Activated CD8-positive, alpha-beta T cell treated with anti-CD3 and anti-CD28 coated beads, Interleukin-2, amount 10 ng/mL, durations not matched to agents 7 days and 5 days (primary cell): Measurements from ENCODE around the gene ADAMTS17. TPM values are rescaled to one million over a fixed set of nuclear protein-coding genes. Genes with fewer than 3 reads are reported as not detected.
A peak's percentile ranks its signal among the peaks of the same experiment; 100 is the strongest.

ENCODE experiments used
- ATAC-seq: fragments of 150-1000 bp; cut with Tn5 transposase; one replicate; pipeline ENCODE4 v1.10.0; 2021; ENCODE audit warnings: moderate library complexity
- CTCF ChIA-PET: fragments of 350-600 bp; sonication (Branson Sonifier 250); formaldehyde crosslinking; loops from one replicate; lab custom pipeline; 2021; ENCODE audit warnings: antibody characterized with exemption; lab: Charles Lee
- POLR2A ChIA-PET: fragments of 350-600 bp; sonication (Branson Sonifier 250); formaldehyde crosslinking; loops from one replicate; lab custom pipeline; 2021; ENCODE audit warnings: antibody characterized with exemption; lab: Charles Lee
- DNase-seq: peaks from one replicate; pipeline ENCODE4 v3.0.0-alpha.2; 2020
- H3K27ac Mint-ChIP-seq: one replicate; pipeline ENCODE4 v1.8.0; 2021; ENCODE audit warnings: mild to moderate bottlenecking, mixed read lengths
- H3K27me3 Mint-ChIP-seq: one replicate; pipeline ENCODE4 v1.8.0; 2021; ENCODE audit warnings: low read depth, mixed read lengths
- H3K36me3 Mint-ChIP-seq: one replicate; pipeline ENCODE4 v1.8.0; 2021; ENCODE audit warnings: low read depth, mixed read lengths
- H3K4me1 Mint-ChIP-seq: one replicate; pipeline ENCODE4 v1.8.0; 2021; ENCODE audit warnings: low read depth, mixed read lengths
- H3K4me3 Mint-ChIP-seq: one replicate; pipeline ENCODE4 v1.8.0; 2021; ENCODE audit warnings: mild to moderate bottlenecking, mixed read lengths
- H3K9me3 Mint-ChIP-seq: one replicate; pipeline ENCODE4 v1.8.0; 2022; ENCODE audit warnings: mixed read lengths; ENCODE audit not compliant: insufficient read depth
- total RNA-seq, 2 experiments: library from RNA; stranded (reverse); gene quantifications; one replicate each; pipeline ENCODE4 v1.2.3, GENCODE V29; 2021

The ADAMTS17 gene
- total RNA-seq, 2 experiments from 2014 or later: 5.1 to 6.0 TPM

DNA sequence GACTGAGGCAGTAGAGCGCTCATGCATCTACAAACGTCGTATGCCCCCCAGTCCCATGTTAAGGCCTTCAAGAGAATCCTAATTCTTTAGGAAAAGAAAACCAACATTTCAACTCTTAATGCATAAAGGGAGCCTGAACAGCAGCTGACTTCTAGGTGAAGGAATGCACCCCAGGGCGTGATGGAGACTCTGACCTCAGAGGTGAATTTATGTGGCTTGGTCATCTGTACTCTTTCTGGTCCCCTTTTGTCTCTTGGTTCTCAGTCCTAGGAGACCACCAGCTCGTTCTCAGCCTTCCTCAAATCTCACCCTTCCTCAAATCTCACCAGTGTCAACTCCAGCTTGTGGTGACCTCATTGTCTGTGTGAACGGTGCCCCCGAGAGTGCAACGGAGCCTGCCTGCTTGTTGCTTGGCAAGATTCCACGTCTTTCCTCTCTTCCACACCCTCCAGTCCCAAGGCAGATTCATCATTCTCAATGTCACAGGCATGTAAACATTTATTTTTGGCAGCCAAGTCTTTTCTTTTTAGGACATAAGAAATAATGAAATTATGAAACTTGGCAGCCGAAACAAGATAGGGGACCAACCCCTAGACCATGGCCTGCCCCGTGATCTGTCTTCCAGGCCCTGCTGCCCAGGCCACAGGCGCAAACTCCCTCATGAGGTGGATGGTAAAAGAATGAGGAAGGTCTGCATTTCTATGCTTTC, 166.2 kb downstream of the ADAMTS17 start:
- Mint-ChIP-seq H3K27me3 (peaks cover 23% of the 10 kb centered on the region), H3K36me3 (peaks cover 4% of the 10 kb centered on the region), H3K27ac (no peak overlapping the region), H3K4me1 (peaks cover 13% of the 10 kb centered on the region), H3K4me3 (no peak overlapping the region), H3K9me3 (peaks cover 5% of the 10 kb centered on the region)
- CTCF ChIA-PET: no interaction called here
- POLR2A ChIA-PET: no interaction called here
- DNase-seq (no peak), ATAC-seq (no peak)

DNA sequence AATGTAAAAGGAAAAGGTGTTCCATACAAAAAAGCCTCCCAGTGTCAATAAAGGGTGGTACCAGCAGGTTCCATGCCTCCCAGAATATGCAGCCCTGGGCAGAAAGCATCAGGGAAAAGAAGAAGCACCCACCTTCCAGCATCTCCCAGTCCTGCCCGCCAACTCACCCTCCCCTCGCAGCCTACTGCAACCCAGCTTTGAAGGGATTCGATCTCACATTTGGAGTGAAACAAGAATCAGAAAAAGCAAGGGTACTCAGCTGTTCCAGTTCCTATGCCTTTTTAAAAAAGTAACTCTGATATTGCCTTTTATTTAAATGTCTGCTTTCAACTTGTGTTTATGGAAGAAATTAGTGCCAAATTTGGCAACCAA, 166.9 kb downstream of the ADAMTS17 start:
- H3K27me3 Mint-ChIP-seq: peaks cover 19% of the 10 kb centered on the region
- CTCF ChIA-PET: no interaction called here
- H3K4me3 Mint-ChIP-seq: no peak overlapping the region
- POLR2A ChIA-PET: no interaction called here
- DNase-seq (no peak), ATAC-seq (no peak)
- H3K9me3 Mint-ChIP-seq: peaks cover 5% of the 10 kb centered on the region
- H3K4me1 Mint-ChIP-seq: peaks cover 19% of the 10 kb centered on the region
- no peak overlapping the region for H3K27ac Mint-ChIP-seq
- peaks cover 5% of the 10 kb centered on the region for H3K36me3 Mint-ChIP-seq

DNA sequence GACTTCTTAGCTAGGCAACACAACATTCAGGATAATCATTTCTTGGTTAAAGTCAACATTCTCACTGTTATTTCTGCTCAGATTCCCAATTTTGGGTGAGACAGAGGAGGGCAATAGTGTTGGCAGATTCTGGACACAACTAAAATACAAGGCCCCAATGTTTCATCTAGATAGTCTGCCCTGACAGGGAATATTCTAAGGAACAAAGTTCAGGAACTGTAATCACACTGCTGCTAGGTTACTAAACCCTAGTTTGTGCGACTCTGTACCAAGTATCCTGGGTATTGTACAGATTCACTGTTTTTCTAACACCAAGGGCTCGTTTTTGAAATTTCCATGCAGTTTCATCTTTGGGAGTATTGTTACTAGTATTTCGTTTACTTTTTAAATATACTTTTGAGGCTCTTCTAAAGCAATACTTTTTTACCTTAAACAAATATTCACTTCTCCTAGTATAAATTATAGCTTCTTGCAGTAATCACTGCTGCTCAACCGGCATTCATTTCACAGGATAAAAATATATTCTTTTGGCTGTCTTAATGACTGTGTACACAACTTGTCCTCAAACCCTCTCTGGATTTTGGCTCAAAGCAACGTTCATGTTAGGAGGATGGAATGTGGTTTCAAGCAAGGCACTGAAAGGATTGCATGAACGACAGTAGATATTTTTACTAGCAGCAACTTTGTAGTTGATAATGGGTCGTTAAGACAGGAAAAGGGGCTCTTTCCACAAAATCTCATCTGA, 167.4 kb downstream of the ADAMTS17 start:
- no peak overlapping the region for H3K4me3 Mint-ChIP-seq
- ATAC-seq (no peak), DNase-seq (no peak)
- H3K4me1 Mint-ChIP-seq: peaks cover 25% of the 10 kb centered on the region
- H3K36me3 Mint-ChIP-seq: peaks cover 5% of the 10 kb centered on the region
- peaks cover 17% of the 10 kb centered on the region for H3K27me3 Mint-ChIP-seq
- ChIA-PET CTCF (no interaction called here), POLR2A (no interaction called here)
- peaks cover 5% of the 10 kb centered on the region for H3K9me3 Mint-ChIP-seq
- H3K27ac Mint-ChIP-seq: no peak overlapping the region

DNA sequence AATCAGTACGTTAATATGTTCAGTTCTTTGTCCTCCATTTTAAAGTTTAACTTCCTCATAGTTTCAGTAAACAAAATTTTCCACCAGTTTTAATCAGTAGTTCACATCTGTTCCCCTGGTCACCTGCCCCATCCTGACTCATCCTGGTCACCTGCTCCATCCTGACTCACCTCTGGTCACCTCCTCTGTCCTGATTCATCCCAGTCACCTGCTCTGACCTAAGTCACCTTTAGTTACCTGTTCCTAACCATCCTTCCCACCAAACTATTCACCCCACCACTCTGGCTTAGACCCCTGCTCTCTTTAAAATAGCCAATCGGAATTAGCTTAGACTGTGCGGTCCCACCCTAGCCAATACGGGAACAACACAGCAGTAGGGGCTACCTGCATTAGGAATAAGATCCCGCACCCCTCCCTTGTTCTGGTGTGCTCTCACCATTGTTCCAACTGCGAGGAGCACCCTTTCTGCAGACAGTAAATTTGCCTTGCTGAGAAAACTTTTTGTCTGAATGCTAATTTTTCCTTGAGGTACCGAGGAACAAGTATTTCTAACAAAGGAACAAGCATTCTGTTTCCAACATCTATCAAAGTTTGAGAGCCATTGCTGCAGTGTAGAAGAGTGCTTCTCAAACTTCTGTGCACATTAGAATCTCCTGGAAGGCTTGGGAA, 169.3 kb downstream of the ADAMTS17 start:
- H3K36me3 Mint-ChIP-seq: peaks cover 5% of the 10 kb centered on the region
- no peak overlapping the region for H3K4me3 Mint-ChIP-seq
- H3K9me3 Mint-ChIP-seq: peaks cover 5% of the 10 kb centered on the region
- peaks cover 25% of the 10 kb centered on the region for H3K4me1 Mint-ChIP-seq
- ATAC-seq (no peak), DNase-seq (no peak)
- CTCF ChIA-PET: no interaction called here
- peaks cover 8% of the 10 kb centered on the region for H3K27me3 Mint-ChIP-seq
- POLR2A ChIA-PET: no interaction called here
- H3K27ac Mint-ChIP-seq: no peak overlapping the region

DNA sequence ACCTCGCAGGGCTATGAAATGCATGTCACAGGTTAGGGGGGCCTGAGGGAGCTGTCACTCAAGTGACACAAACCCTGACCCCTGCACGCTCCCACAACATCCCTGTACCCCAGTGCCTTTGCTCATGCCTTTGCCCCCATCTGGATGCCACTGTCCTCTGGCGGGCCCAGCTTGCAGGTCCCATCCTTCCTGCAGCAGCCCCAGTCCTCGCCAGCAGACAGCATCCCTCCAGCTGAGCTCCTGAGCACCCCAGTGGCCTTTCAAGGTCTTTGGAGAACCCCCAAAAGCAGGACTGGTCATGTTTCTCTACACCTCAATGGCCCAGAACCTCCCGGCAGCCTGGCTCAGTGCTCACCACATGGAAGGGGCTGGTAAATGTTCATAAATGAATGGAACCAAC, 170.4 kb downstream of the ADAMTS17 start:
- Mint-ChIP-seq H3K27ac (no peak overlapping the region), H3K4me1 (peaks cover 25% of the 10 kb centered on the region), H3K4me3 (no peak overlapping the region), H3K36me3 (peaks cover 5% of the 10 kb centered on the region), H3K9me3 (peaks cover 5% of the 10 kb centered on the region), H3K27me3 (peaks cover 3% of the 10 kb centered on the region)
- ChIA-PET CTCF (no interaction called here), POLR2A (no interaction called here)
- no peak for DNase-seq
- no peak for ATAC-seq

DNA sequence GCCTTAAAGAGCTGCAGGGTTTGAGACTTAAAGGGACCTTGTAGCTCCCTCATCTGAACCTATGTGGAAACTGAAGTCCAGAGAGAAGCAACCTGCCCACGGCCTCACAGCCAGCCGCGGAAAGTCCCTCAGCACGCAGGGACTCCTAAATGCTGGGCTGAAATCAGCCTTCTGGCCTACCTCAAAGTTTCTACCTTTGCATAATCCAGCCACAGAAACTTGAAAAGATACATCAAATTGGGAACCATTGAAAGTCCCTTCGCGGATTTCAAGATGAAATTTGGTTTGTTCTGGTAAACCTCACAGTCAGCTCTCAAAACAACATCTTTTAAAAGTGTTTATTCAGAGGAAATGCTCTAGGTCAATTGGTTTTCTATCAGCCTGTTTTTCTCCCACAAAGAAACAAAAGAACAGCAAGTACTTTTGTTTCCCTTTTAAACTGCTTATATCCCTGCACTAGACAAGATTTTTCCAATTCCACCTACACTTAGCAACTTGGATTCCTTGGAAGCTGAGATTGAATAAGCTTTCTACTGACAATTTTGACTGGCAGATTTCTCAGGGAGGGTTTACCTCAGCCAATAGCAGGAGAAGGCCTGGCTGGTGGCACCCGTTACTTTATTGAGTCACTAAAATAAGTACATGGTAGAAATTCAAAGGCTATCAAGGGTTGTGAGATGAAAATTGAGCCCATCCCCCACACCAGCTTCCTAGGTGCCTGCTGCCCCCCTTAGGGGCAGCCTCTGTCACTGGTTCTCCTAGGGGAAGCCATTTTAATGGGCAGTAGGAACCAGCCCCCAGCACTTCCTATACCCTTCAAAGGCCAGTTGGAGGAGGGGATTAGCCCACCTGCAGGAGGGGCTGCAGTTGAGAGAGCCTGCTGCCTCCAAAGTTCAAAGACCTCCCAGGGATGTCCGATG, 171.2 kb downstream of the ADAMTS17 start:
- Mint-ChIP-seq H3K4me3 (no peak overlapping the region), H3K36me3 (peaks cover 5% of the 10 kb centered on the region), H3K4me1 (peaks cover 25% of the 10 kb centered on the region), H3K9me3 (peaks cover 5% of the 10 kb centered on the region), H3K27ac (peak overlapping the region; percentile 61), H3K27me3 (no peaks in the 10 kb centered on the region)
- ChIA-PET POLR2A (no interaction called here), CTCF (interaction anchor here (1.2 to 1.5 kb wide), 2 partner anchors 33 to 242 kb away, joined by 3 read pairs; no protein-coding TSS in a partner anchor)
- no peak for ATAC-seq
- DNase-seq: peak; percentile 34

- Mint-ChIP-seq H3K27me3 (no peaks in the 10 kb centered on the region), H3K9me3 (peaks cover 5% of the 10 kb centered on the region), H3K4me1 (peaks cover 25% of the 10 kb centered on the region), H3K27ac (peak overlapping the region; percentile 61), H3K4me3 (no peak overlapping the region), H3K36me3 (peaks cover 5% of the 10 kb centered on the region)
- ChIA-PET CTCF (interaction anchor here (1.2 to 1.5 kb wide), 2 partner anchors 34 to 241 kb away, joined by 3 read pairs; no protein-coding TSS in a partner anchor), POLR2A (no interaction called here)
- no peak for ATAC-seq
- no peak for DNase-seq
Measured at GRCh38 chr15:100169615-100170290, 172.0 kb downstream of the ADAMTS17 start.

DNA sequence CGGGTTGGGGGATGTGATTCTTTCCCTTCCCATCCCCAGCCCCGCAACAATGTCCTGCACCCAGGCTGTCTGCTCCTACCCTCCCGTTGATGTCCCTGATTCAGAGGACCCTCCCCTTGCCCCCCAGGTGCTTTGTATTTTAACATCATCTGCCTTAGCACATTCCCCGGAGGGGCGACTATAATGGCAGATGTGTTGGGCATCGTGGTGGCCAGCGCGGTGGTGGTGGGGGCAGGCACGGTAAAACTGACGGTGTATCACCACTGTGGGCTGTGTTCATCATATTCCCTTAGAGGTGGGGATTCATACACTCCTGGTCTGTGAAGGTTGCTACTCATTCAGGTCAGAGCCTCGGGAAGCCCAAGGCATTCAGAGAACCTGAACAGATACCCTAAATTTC, 173.0 kb downstream of the ADAMTS17 start:
- Mint-ChIP-seq H3K27ac (no peak overlapping the region), H3K4me1 (peaks cover 25% of the 10 kb centered on the region), H3K36me3 (peaks cover 5% of the 10 kb centered on the region), H3K9me3 (peaks cover 5% of the 10 kb centered on the region), H3K4me3 (no peak overlapping the region), H3K27me3 (no peaks in the 10 kb centered on the region)
- ChIA-PET CTCF (no interaction called here), POLR2A (interaction anchor here (0.6 kb wide), 1 partner anchor 20 kb away, joined by 3 read pairs; no protein-coding TSS in a partner anchor)
- DNase-seq: no peak
- ATAC-seq: no peak

DNA sequence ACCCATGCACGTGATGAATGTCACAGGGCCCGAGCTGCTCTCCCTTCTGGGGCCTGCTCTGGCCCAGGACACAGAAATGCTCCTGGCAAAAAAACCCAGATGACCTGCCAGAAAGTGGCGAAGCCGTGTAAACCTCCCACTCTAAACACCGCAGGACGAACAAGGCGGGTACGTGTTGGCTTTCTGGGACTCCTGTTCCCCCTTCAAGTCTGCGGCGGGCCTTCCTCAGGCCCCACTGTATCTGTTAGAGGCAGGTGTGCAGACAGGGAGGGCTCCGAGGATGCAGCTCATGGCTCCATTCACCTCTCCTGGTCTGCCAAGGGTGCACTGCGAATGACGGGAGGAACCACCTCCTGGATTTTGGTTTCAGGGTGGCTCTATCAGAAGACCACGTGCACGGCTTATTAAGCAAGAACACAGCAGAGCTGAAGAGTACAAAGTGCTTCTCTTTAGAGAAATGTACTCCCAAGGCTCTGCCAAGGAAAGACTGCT, 173.8 kb downstream of the ADAMTS17 start:
- Mint-ChIP-seq H3K27ac (no peak overlapping the region), H3K4me3 (no peak overlapping the region), H3K27me3 (peaks cover 3% of the 10 kb centered on the region), H3K4me1 (peaks cover 25% of the 10 kb centered on the region), H3K36me3 (peaks cover 5% of the 10 kb centered on the region), H3K9me3 (peaks cover 5% of the 10 kb centered on the region)
- DNase-seq: no peak
- ChIA-PET CTCF (no interaction called here), POLR2A (no interaction called here)
- no peak for ATAC-seq

DNA sequence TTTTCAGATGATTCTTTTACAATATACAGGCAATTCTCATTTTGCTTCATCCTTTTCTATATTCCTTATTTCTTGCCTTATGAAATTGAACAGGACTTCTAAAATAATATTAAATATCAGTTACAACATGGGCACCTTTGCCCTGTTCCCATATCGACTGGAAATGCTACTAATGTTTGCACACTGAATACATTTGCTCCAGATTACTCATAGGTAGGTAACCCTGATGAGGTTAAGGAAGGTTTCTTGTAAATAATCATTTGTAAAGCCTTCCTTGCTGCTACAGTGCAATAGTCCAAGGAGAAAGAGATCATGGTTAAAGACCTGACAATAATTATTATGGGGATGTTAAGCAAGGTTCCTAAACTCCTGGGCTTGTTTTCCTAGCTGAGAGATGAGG, 175.5 kb downstream of the ADAMTS17 start:
- DNase-seq (no peak), ATAC-seq (no peak)
- peaks cover 3% of the 10 kb centered on the region for H3K27me3 Mint-ChIP-seq
- no peak overlapping the region for H3K4me3 Mint-ChIP-seq
- peaks cover 20% of the 10 kb centered on the region for H3K4me1 Mint-ChIP-seq
- CTCF ChIA-PET: no interaction called here
- POLR2A ChIA-PET: no interaction called here
- peaks cover 2% of the 10 kb centered on the region for H3K36me3 Mint-ChIP-seq
- H3K27ac Mint-ChIP-seq: no peak overlapping the region
- H3K9me3 Mint-ChIP-seq: no peaks in the 10 kb centered on the region

DNA sequence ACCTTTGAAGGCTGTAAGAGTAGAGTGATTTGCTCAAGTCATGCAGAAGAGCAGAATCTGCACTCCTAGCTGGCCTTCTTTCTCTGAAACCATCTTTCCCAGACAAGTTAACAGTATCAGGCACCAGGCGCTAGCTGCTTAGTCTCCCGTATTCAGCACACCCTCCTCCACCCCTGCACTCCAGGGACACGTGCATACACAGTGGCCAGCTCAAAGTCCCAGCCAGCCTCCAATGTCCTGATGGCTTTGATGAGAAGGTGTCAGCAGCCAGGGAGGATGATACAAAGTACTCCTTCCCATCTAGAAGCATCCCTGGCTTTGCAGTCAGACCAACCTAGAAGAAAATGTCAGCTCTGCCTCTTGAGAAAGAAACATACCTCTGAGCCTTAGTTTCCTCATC, 177.8 kb downstream of the ADAMTS17 start:
- H3K36me3 Mint-ChIP-seq: no peaks in the 10 kb centered on the region
- H3K9me3 Mint-ChIP-seq: no peaks in the 10 kb centered on the region
- ChIA-PET CTCF (no interaction called here), POLR2A (no interaction called here)
- no peak for ATAC-seq
- DNase-seq: no peak
- H3K4me3 Mint-ChIP-seq: no peak overlapping the region
- peaks cover 3% of the 10 kb centered on the region for H3K27me3 Mint-ChIP-seq
- no peak overlapping the region for H3K27ac Mint-ChIP-seq
- H3K4me1 Mint-ChIP-seq: no peaks in the 10 kb centered on the region
